Hepatocyte (in vitro differentiated cells): Measurements from ENCODE around the gene FXR2. TPM values are rescaled to one million over a fixed set of nuclear protein-coding genes. Genes with fewer than 3 reads are reported as not detected.
A peak's percentile ranks its signal among the peaks of the same experiment; 100 is the strongest.

Source experiments
- DNase-seq: peaks from one replicate; pipeline ENCODE4 v3.0.0-alpha.2; 2016; ENCODE audit warnings: low spot score
- H2AFZ ChIP-seq: fragments of 200-600 bp; sonication (generic); 2 replicates; pipeline ENCODE4 v1.6.0; 2016; ENCODE audit warnings: antibody characterized with exemption, mild to moderate bottlenecking
- H3K27ac ChIP-seq: fragments of 200-600 bp; sonication (generic); 2 replicates; pipeline ENCODE4 v1.5.1; 2016; ENCODE audit warnings: mild to moderate bottlenecking
- H3K27me3 ChIP-seq: fragments of 200-600 bp; sonication (generic); 2 replicates; pipeline ENCODE4 v1.6.1; 2016
- H3K36me3 ChIP-seq: fragments of 200-600 bp; sonication (generic); replicated peaks from 2 replicates; pipeline ENCODE4 v1.5.1; 2016; ENCODE audit warnings: low read depth; ENCODE audit not compliant: insufficient read depth
- H3K4me1 ChIP-seq: fragments of 200-600 bp; sonication (generic); 2 replicates; pipeline ENCODE4 v1.5.1; 2016; ENCODE audit warnings: mild to moderate bottlenecking, moderate library complexity; ENCODE audit not compliant: insufficient read depth
- H3K4me2 ChIP-seq: fragments of 200-600 bp; sonication (generic); 2 replicates; pipeline ENCODE4 v1.6.0; 2016
- H3K4me3 ChIP-seq: fragments of 200-600 bp; sonication (generic); 2 replicates; pipeline ENCODE4 v1.5.1; 2016; ENCODE audit warnings: mild to moderate bottlenecking
- H3K79me2 ChIP-seq: fragments of 200-600 bp; sonication (generic); 2 replicates; pipeline ENCODE4 v1.6.0; 2017; ENCODE audit warnings: mild to moderate bottlenecking
- H3K9me2 ChIP-seq: fragments of 200-600 bp; sonication (generic); replicated peaks from 2 replicates; pipeline ENCODE4 v1.6.0; 2017; ENCODE audit warnings: mild to moderate bottlenecking; ENCODE audit not compliant: insufficient read depth
- H3K9me3 ChIP-seq: fragments of 200-600 bp; sonication (generic); 2 replicates; pipeline ENCODE4 v1.5.1; 2016; ENCODE audit warnings: low read depth, mild to moderate bottlenecking
- H4K20me1 ChIP-seq: fragments of 200-600 bp; sonication (generic); 2 replicates; pipeline ENCODE4 v1.6.0; 2016; ENCODE audit warnings: mild to moderate bottlenecking; ENCODE audit not compliant: insufficient read depth, poor library complexity, severe bottlenecking
- CTCF ChIP-seq: fragments of 200-600 bp; sonication (generic); IDR thresholded peaks from 2 replicates; pipeline ENCODE4 v1.5.1; 2016; ENCODE audit warnings: antibody characterized with exemption, mild to moderate bottlenecking; ENCODE audit not compliant: poor library complexity
- EZH2 ChIP-seq: fragments of 200-600 bp; sonication (generic); IDR thresholded peaks from 2 replicates; pipeline ENCODE4 v1.6.1; 2016; ENCODE audit warnings: antibody characterized with exemption, mild to moderate bottlenecking, borderline replicate concordance
- EZH2phosphoT487 ChIP-seq: fragments of 200-600 bp; sonication (generic); IDR thresholded peaks from one replicate; pipeline ENCODE4 v1.6.1; 2018; ENCODE audit warnings: antibody characterized with exemption, mild to moderate bottlenecking, low read depth, moderate library complexity; ENCODE audit not compliant: unreplicated experiment, severe bottlenecking
- WGBS: methylation state at CpG from one replicate; pipeline ENCODE4 v1.1.6; 2016; ENCODE audit warnings: low lambda C conversion rate; ENCODE audit errors: missing lambda C conversion rate; 5-methylcytosine and 5-hydroxymethylcytosine counted together
- polyA plus RNA-seq: library from polyadenylated mRNA; unstranded; fragments of >200 nt; fragmentation: Nextera tagmentation; extraction: Ambion mirVana; gene quantifications from 2 replicates; pipeline ENCODE4 v1.2.1, GENCODE V29; 2016
- total RNA-seq: library from RNA; depleted of rRNA; stranded (reverse); fragments of >200 nt; gene quantifications from 2 replicates; pipeline ENCODE4 v1.2.3, GENCODE V29; 2014

FXR2 gene
- total and polyA plus RNA-seq, 2 experiments from 2014 or later: 33.0 to 41.6 TPM

GRCh38 chr17:7557775-7558543 lies 56.7 kb downstream of the FXR2 start:
- H3K79me2 ChIP-seq: peaks cover 10% of the 10 kb centered on the region
- H3K4me2 ChIP-seq: peak overlapping the region; percentile 73
- no peak overlapping the region for H3K4me3 ChIP-seq
- H3K27me3 ChIP-seq: no peaks in the 10 kb centered on the region
- H3K36me3 ChIP-seq: no peaks in the 10 kb centered on the region
- TF ChIP-seq CTCF (no peak), EZH2 (no peak), EZH2phosphoT487 (no peak)
- H2AFZ ChIP-seq: peak overlapping the region; percentile 76
- H3K9me3 ChIP-seq: no peaks in the 10 kb centered on the region
- peak; percentile 81 for DNase-seq
- H3K9me2 ChIP-seq: no peaks in the 10 kb centered on the region
- WGBS: 43% methylated on average over 20 of the region's 21 CpGs
- peak overlapping the region; percentile 92 for H3K27ac ChIP-seq
- no peaks in the 10 kb centered on the region for H4K20me1 ChIP-seq
- peaks cover 36% of the 10 kb centered on the region for H3K4me1 ChIP-seq

- no peaks in the 10 kb centered on the region for H4K20me1 ChIP-seq
- no peaks in the 10 kb centered on the region for H3K36me3 ChIP-seq
- TF ChIP-seq EZH2: no peak
- no peak for TF ChIP-seq EZH2phosphoT487
- no peak for TF ChIP-seq CTCF
- H3K4me1 ChIP-seq: peaks cover 31% of the 10 kb centered on the region
- H3K9me3 ChIP-seq: no peaks in the 10 kb centered on the region
- DNase-seq: no peak
- H3K79me2 ChIP-seq: peaks cover 3% of the 10 kb centered on the region
- no peaks in the 10 kb centered on the region for H3K9me2 ChIP-seq
- WGBS: 80% methylated on average over 12 of the region's 19 CpGs
- peak overlapping the region; percentile 73 for H3K4me2 ChIP-seq
- H3K27me3 ChIP-seq: no peaks in the 10 kb centered on the region
- H3K4me3 ChIP-seq: no peak overlapping the region
- peak overlapping the region; percentile 76 for H2AFZ ChIP-seq
- peak overlapping the region; percentile 92 for H3K27ac ChIP-seq
Measured at GRCh38 chr17:7557147-7557764, 57.4 kb downstream of the FXR2 start.

GRCh38 chr17:7556627-7557026 lies 58.1 kb downstream of the FXR2 start:
- no peaks in the 10 kb centered on the region for H4K20me1 ChIP-seq
- 86% methylated on average over 11 of the region's 12 CpGs for WGBS
- no peak overlapping the region for H2AFZ ChIP-seq
- H3K9me2 ChIP-seq: no peaks in the 10 kb centered on the region
- DNase-seq: no peak
- H3K36me3 ChIP-seq: no peaks in the 10 kb centered on the region
- H3K4me3 ChIP-seq: no peak overlapping the region
- TF ChIP-seq CTCF (no peak), EZH2phosphoT487 (no peak), EZH2 (no peak)
- no peak overlapping the region for H3K27ac ChIP-seq
- H3K4me1 ChIP-seq: peaks cover 31% of the 10 kb centered on the region
- H3K79me2 ChIP-seq: no peaks in the 10 kb centered on the region
- H3K27me3 ChIP-seq: no peaks in the 10 kb centered on the region
- no peaks in the 10 kb centered on the region for H3K9me3 ChIP-seq
- no peak overlapping the region for H3K4me2 ChIP-seq
